GM18951 (cell line): Measurements from ENCODE around the gene HOXD12.

Source experiments
- POLR2A ChIP-seq: IDR thresholded peaks from 4 replicates; pipeline ENCODE4 v1.6.1; 2011; ENCODE audit warnings: mild to moderate bottlenecking; ENCODE audit not compliant: insufficient read length, insufficient read depth; ENCODE audit errors: extremely low read depth
- in situ Hi-C: fragments of 300-500 bp; cut with MboI; formaldehyde crosslinking; loops from one replicate; pipeline ENCODE4 v1.12.0; 2022; ENCODE audit warnings: low sequenced_read_pairs, mixed read lengths, inconsistent platforms; ENCODE audit not compliant: unreplicated experiment

Gene HOXD12

GRCh38 chr2:176092270-176093144 lies 7.1 kb upstream of the HOXD12 start, which contains the start of gene HOXD13:
Gene HOXD13, plus strand, starts transcription at chr2:176092721. Its CDS starts 170 bp downstream, at chr2:176092891.
- no peak for TF ChIP-seq POLR2A
- in situ Hi-C loops: loop anchor here (10.0 kb wide), 1 partner anchor 728 kb away; no protein-coding TSS in a partner anchor

- TF ChIP-seq POLR2A: no peak
- in situ Hi-C loops: loop anchor here (10.0 kb wide), 1 partner anchor 729 kb away; no protein-coding TSS in a partner anchor
These were observed 6.3 kb upstream of the HOXD12 start for GRCh38 chr2:176093145-176093897.

- TF ChIP-seq POLR2A: no peak
These were observed 5.7 kb upstream of the HOXD12 start for GRCh38 chr2:176093898-176094249.

GRCh38 chr2:176094349-176094748 lies 5.2 kb upstream of the HOXD12 start:
- in situ Hi-C loops: loop anchor here (10.0 kb wide), 1 partner anchor 730 kb away; no protein-coding TSS in a partner anchor
- TF ChIP-seq POLR2A: no peak

More at GRCh38 chr2:176093898-176094249, 5.7 kb upstream of the HOXD12 start:
- in situ Hi-C loops: loop anchor here (10.0 kb wide), 1 partner anchor 729 kb away; no protein-coding TSS in a partner anchor

GRCh38 chr2:176095421-176095820 lies 4.2 kb upstream of the HOXD12 start:
- TF ChIP-seq POLR2A: no peak
- in situ Hi-C loops: loop anchor here (10.0 kb wide), 1 partner anchor 731 kb away; no protein-coding TSS in a partner anchor

GRCh38 chr2:176096243-176096985 lies 3.2 kb upstream of the HOXD12 start:
- TF ChIP-seq POLR2A: no peak
- in situ Hi-C loops: loop anchor here (10.0 kb wide), 1 partner anchor 732 kb away; no protein-coding TSS in a partner anchor

- no peak for TF ChIP-seq POLR2A
- in situ Hi-C loops: loop anchor here (10.0 kb wide), 1 partner anchor 732 kb away; no protein-coding TSS in a partner anchor
These were observed 2.4 kb upstream of the HOXD12 start for GRCh38 chr2:176096986-176097819.

- in situ Hi-C loops: loop anchor here (10.0 kb wide), 1 partner anchor 733 kb away; no protein-coding TSS in a partner anchor
These were observed 1.7 kb upstream of the HOXD12 start for GRCh38 chr2:176097820-176098365.

GRCh38 chr2:176098366-176099158 lies 1.0 kb upstream of the HOXD12 start:
- in situ Hi-C loops: loop anchor here (10.0 kb wide), 1 partner anchor 734 kb away; no protein-coding TSS in a partner anchor
- no peak for TF ChIP-seq POLR2A

More at GRCh38 chr2:176097820-176098365, 1.7 kb upstream of the HOXD12 start:
- no peak for TF ChIP-seq POLR2A

- in situ Hi-C loops: loop anchor here (10.0 kb wide), 1 partner anchor 734 kb away; no protein-coding TSS in a partner anchor
- TF ChIP-seq POLR2A: no peak
These were observed 352 bp upstream of the HOXD12 start for GRCh38 chr2:176099159-176099727.

- in situ Hi-C loops: no loop called here
These were observed 1.0 kb downstream of the HOXD12 start for GRCh38 chr2:176100547-176101140.

More at GRCh38 chr2:176100547-176101140, 1.0 kb downstream of the HOXD12 start:
- TF ChIP-seq POLR2A: no peak
